Esophagus squamous epithelium (tissue), 4 donors: Measurements from ENCODE around the gene ADIPOR1.

Experiments used
- CTCF ChIP-seq, 6 experiments: fragments of 450-650 bp in 4 of 6; fragments of 200-600 bp in 2 of 6; sonication (generic) in 2 of 6; IDR thresholded peaks; one replicate each; pipeline ENCODE4 v1.5.1; 2016 to 2019; ENCODE audit warnings: antibody characterized with exemption in 6 of 6, mild to moderate bottlenecking in 4 of 6, moderate library complexity in 4 of 6
- POLR2A ChIP-seq, 4 donors: fragments of 450-650 bp; IDR thresholded peaks; one replicate each; pipeline ENCODE4 v1.6.1; 2017; ENCODE audit warnings: antibody characterized with exemption in 4 of 4, mild to moderate bottlenecking in 4 of 4, moderate library complexity in 3 of 4

GRCh38 chr1:203001986-203002385 is 43.9 kb upstream of the ADIPOR1 start:
- TF ChIP-seq CTCF (IDR thresholded peaks at IDR 0.05) (no peak), POLR2A (IDR thresholded peaks at IDR 0.05) (no peak)
